ENCODE results near the gene DTD1.

Gene DTD1

DNA sequence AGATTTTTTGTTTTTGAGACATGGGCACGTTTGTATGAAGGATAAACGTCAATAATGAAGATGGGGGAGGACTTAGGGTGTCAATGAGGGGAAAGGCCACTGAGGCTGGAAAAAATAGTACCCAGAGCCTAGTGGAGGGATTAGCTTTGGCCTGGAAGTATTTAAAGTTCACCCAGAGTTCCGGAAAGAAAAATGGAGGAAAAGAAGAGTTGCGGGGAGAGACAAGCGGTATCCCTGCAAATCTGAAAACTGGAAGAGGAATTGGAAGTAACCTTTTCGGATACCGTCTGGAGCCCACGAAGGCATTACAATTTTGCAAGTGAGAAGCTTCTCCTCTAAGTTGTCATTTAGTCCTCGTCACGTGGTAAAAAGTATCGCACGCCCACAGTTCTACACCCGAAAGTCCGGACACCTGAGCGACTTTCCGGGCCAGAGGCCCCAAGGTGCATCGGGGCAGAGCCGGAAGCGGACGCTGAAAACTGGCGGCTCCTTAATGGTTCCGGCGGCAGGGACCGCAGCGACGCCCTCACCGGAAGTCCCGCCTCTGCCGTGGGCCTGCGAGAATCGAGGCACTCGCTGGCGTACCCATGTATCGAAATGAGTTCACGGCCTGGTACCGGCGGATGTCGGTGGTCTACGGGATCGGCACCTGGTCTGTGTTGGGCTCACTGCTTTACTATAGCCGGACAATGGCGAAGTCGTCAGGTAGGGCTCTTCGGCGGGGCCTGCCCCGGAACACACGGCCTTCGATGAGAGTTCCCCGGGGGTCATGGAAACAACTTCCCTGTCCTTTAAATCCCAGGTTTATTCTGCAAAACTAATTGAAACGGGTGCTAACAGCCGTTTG, 20.7 kb upstream of the DTD1 start, which contains the start of gene SMIM26 (continued):
- TF ChIP-seq, protein P1, sequence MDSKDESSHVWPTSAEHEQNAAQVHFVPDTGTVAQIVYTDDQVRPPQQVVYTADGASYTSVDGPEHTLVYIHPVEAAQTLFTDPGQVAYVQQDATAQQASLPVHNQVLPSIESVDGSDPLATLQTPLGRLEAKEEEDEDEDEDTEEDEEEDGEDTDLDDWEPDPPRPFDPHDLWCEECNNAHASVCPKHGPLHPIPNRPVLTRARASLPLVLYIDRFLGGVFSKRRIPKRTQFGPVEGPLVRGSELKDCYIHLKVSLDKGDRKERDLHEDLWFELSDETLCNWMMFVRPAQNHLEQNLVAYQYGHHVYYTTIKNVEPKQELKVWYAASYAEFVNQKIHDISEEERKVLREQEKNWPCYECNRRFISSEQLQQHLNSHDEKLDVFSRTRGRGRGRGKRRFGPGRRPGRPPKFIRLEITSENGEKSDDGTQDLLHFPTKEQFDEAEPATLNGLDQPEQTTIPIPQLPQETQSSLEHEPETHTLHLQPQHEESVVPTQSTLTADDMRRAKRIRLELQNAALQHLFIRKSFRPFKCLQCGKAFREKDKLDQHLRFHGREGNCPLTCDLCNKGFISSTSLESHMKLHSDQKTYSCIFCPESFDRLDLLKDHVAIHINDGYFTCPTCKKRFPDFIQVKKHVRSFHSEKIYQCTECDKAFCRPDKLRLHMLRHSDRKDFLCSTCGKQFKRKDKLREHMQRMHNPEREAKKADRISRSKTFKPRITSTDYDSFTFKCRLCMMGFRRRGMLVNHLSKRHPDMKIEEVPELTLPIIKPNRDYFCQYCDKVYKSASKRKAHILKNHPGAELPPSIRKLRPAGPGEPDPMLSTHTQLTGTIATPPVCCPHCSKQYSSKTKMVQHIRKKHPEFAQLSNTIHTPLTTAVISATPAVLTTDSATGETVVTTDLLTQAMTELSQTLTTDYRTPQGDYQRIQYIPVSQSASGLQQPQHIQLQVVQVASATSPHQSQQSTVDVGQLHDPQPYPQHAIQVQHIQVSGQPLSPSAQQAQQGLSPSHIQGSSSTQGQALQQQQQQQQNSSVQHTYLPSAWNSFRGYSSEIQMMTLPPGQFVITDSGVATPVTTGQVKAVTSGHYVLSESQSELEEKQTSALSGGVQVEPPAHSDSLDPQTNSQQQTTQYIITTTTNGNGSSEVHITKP (tag by site-specific recombination; IDR thresholded peaks at IDR 0.05): peak; percentile 84
- TF ChIP-seq ZEB2 (tag by site-specific recombination; IDR thresholded peaks at IDR 0.05) (peak; percentile 92), BCL6B (tag by site-specific recombination; IDR thresholded peaks at IDR 0.05) (no peak), ZNF76 (tag by site-specific recombination; IDR thresholded peaks at IDR 0.05; ENCODE audit: borderline replicate concordance, low read depth) (peak; percentile 90), ZBTB49 (tag by site-specific recombination; IDR thresholded peaks at IDR 0.05; ENCODE audit: low read depth) (no peak), MYNN (tag by site-specific recombination; IDR thresholded peaks at IDR 0.05; ENCODE audit: borderline replicate concordance) (no peak), FEZF1 (tag by site-specific recombination; IDR thresholded peaks at IDR 0.05) (no peak), ZNF280C (tag by site-specific recombination; IDR thresholded peaks at IDR 0.05) (no peak), ZXDB (tag by site-specific recombination; IDR thresholded peaks at IDR 0.05) (peak; percentile 97), RBAK (tag by site-specific recombination; IDR thresholded peaks at IDR 0.05) (no peak), PBX3 (CRISPR knock-in tag; IDR thresholded peaks at IDR 0.05) (peak; percentile 63; the same call in 1 of the 2 replicates), ZNF624 (tag by site-specific recombination; IDR thresholded peaks at IDR 0.05) (no peak), ZNF529 (tag by site-specific recombination; IDR thresholded peaks at IDR 0.05; ENCODE audit: insufficient replicate concordance) (no peak), KLF1 (tag by site-specific recombination; IDR thresholded peaks at IDR 0.05) (no peak), ZBTB44 (tag by site-specific recombination; IDR thresholded peaks at IDR 0.05) (no peak), KLF8 (tag by site-specific recombination; IDR thresholded peaks at IDR 0.05) (peak; percentile 58; the same call in 1 of the 2 replicates), SP2 (tag by site-specific recombination; IDR thresholded peaks at IDR 0.05) (peak; percentile 96), OVOL3 (tag by site-specific recombination; IDR thresholded peaks at IDR 0.05) (peak; percentile 68; the same call in 1 of the 2 replicates), KLF9 (tag by site-specific recombination; IDR thresholded peaks at IDR 0.05; ENCODE audit: low read depth) (peak; percentile 43; the same call in 1 of the 2 replicates), GLIS1 (tag by site-specific recombination; IDR thresholded peaks at IDR 0.05) (peak; percentile 12; the same call in 1 of the 2 replicates), ZNF394 (tag by site-specific recombination; IDR thresholded peaks at IDR 0.05; ENCODE audit: borderline replicate concordance) (peak; percentile 94)
- TF ChIP-seq, protein P2, sequence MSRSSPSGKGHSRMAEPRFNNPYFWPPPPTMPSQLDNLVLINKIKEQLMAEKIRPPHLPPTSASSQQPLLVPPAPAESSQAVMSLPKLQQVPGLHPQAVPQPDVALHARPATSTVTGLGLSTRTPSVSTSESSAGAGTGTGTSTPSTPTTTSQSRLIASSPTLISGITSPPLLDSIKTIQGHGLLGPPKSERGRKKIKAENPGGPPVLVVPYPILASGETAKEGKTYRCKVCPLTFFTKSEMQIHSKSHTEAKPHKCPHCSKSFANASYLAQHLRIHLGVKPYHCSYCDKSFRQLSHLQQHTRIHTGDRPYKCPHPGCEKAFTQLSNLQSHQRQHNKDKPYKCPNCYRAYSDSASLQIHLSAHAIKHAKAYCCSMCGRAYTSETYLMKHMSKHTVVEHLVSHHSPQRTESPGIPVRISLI (tag by site-specific recombination; IDR thresholded peaks at IDR 0.05): no peak
- TF ChIP-seq, protein P3, sequence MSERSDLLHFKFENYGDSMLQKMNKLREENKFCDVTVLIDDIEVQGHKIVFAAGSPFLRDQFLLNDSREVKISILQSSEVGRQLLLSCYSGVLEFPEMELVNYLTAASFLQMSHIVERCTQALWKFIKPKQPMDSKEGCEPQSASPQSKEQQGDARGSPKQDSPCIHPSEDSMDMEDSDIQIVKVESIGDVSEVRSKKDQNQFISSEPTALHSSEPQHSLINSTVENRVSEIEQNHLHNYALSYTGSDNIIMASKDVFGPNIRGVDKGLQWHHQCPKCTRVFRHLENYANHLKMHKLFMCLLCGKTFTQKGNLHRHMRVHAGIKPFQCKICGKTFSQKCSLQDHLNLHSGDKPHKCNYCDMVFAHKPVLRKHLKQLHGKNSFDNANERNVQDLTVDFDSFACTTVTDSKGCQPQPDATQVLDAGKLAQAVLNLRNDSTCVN (tag by site-specific recombination; optimal IDR thresholded peaks at IDR 0.05): peak; percentile 45

Data from HEK293 (cell line).